ENCODE results near the gene KCNQ5. TPM values are rescaled to one million over a fixed set of nuclear protein-coding genes. Genes with fewer than 3 reads are reported as not detected.

The KCNQ5 gene
- total RNA-seq, 3 donors from 2014 or later (not counting 1 experiment from before 2014, with no cell fraction given), result 8.2 to 9.7 (median 8.7) TPM

GRCh38 chr6:72588155-72588554 lies 33.7 kb upstream of the KCNQ5 start:
- no peak for DNase-seq

GRCh38 chr6:72589096-72589495 lies 32.8 kb upstream of the KCNQ5 start:
- WGBS (ENCODE audit: insufficient coverage), result 100% methylated on average over 1 of the region's 1 CpG
- H3K27ac Mint-ChIP-seq, result no peak overlapping the region
- H3K36me3 Mint-ChIP-seq, result no peaks in the 10 kb centered on the region
- Histone ChIP-seq H3K36me3 (ENCODE audit: control insufficient read depth, insufficient read depth, low read length) (no peaks in the 10 kb centered on the region), H3K27me3 (ENCODE audit: control insufficient read depth, insufficient read depth, low read length) (no peaks in the 10 kb centered on the region), H3K4me3 (ENCODE audit: low read length) (no peak overlapping the region), H3K27ac (ENCODE audit: low read length) (no peak overlapping the region), H3K9me3 (ENCODE audit: control insufficient read depth, insufficient read depth, low read length) (no peaks in the 10 kb centered on the region), H3K4me1 (ENCODE audit: control insufficient read depth, insufficient read depth, low read length) (no peaks in the 10 kb centered on the region)
- ATAC-seq (no peak), DNase-seq (no peak)
- no peak for TF ChIP-seq CTCF (IDR thresholded peaks at IDR 0.05)
- H3K4me1 Mint-ChIP-seq, result no peaks in the 10 kb centered on the region
- no peak overlapping the region for H3K4me3 Mint-ChIP-seq
- H3K27me3 Mint-ChIP-seq (ENCODE audit: low read depth in 2 of 2), result peaks cover 6 to 18% of the 10 kb centered on the region in 2 donors
- H3K9me3 Mint-ChIP-seq, result no peaks in the 10 kb centered on the region
- intact Hi-C loops (cut with micrococcal nuclease), result no loop called here

More at GRCh38 chr6:72588155-72588554, 33.7 kb upstream of the KCNQ5 start:
- TF ChIP-seq CTCF (IDR thresholded peaks at IDR 0.05), result no peak
- H3K27ac Mint-ChIP-seq, result no peak overlapping the region
- intact Hi-C loops (cut with micrococcal nuclease), result no loop called here
- no peaks in the 10 kb centered on the region for H3K4me1 ChIP-seq (ENCODE audit: control insufficient read depth, insufficient read depth, low read length)
- no peaks in the 10 kb centered on the region for H3K9me3 Mint-ChIP-seq
- H3K36me3 Mint-ChIP-seq, result no peaks in the 10 kb centered on the region
- H3K36me3 ChIP-seq (ENCODE audit: control insufficient read depth, insufficient read depth, low read length), result no peaks in the 10 kb centered on the region
- H3K27ac ChIP-seq (ENCODE audit: low read length), result no peak overlapping the region
- no peak for ATAC-seq
- WGBS (ENCODE audit: insufficient coverage), result 86% methylated on average over 7 of the region's 7 CpGs
- peaks cover 0 to 12% of the 10 kb centered on the region in 2 donors for H3K27me3 Mint-ChIP-seq (ENCODE audit: low read depth in 2 of 2)
- no peaks in the 10 kb centered on the region for H3K27me3 ChIP-seq (ENCODE audit: control insufficient read depth, insufficient read depth, low read length)
- no peaks in the 10 kb centered on the region for H3K4me1 Mint-ChIP-seq
- H3K4me3 ChIP-seq (ENCODE audit: low read length), result no peak overlapping the region
- H3K4me3 Mint-ChIP-seq, result no peak overlapping the region
- no peaks in the 10 kb centered on the region for H3K9me3 ChIP-seq (ENCODE audit: control insufficient read depth, insufficient read depth, low read length)

- ATAC-seq, result no peak
- intact Hi-C loops (cut with micrococcal nuclease), result no loop called here
- no peak overlapping the region for H3K4me3 Mint-ChIP-seq
- H3K27me3 Mint-ChIP-seq (ENCODE audit: low read depth in 2 of 2), result peaks cover 20 to 32% of the 10 kb centered on the region in 2 donors
- no peak for TF ChIP-seq CTCF (IDR thresholded peaks at IDR 0.05)
- Histone ChIP-seq H3K27me3 (ENCODE audit: control insufficient read depth, insufficient read depth, low read length) (peaks cover 13% of the 10 kb centered on the region), H3K9me3 (ENCODE audit: control insufficient read depth, insufficient read depth, low read length) (no peaks in the 10 kb centered on the region), H3K36me3 (ENCODE audit: control insufficient read depth, insufficient read depth, low read length) (no peaks in the 10 kb centered on the region), H3K4me3 (ENCODE audit: low read length) (no peak overlapping the region), H3K27ac (ENCODE audit: low read length) (no peak overlapping the region), H3K4me1 (ENCODE audit: control insufficient read depth, insufficient read depth, low read length) (no peaks in the 10 kb centered on the region)
- no peaks in the 10 kb centered on the region for H3K36me3 Mint-ChIP-seq
- H3K27ac Mint-ChIP-seq, result no peak overlapping the region
- no peaks in the 10 kb centered on the region for H3K9me3 Mint-ChIP-seq
- no peaks in the 10 kb centered on the region for H3K4me1 Mint-ChIP-seq
- WGBS (ENCODE audit: insufficient coverage), result 100% methylated on average over 2 of the region's 3 CpGs
- no peak for DNase-seq
Measured at GRCh38 chr6:72595812-72596211, 26.1 kb upstream of the KCNQ5 start.

- no peak for ATAC-seq
- H3K27ac Mint-ChIP-seq, result peak overlapping the region; percentile 35 to 65
Measured at GRCh38 chr6:72616406-72617015, 5.4 kb upstream of the KCNQ5 start.

More at GRCh38 chr6:72616406-72617015, 5.4 kb upstream of the KCNQ5 start:
- intact Hi-C loops (cut with micrococcal nuclease), result loop anchor here (1.0 to 2.0 kb wide), 2 partner anchors 514 to 564 kb away; no protein-coding TSS in a partner anchor
- peak; percentile 71 for TF ChIP-seq CTCF (IDR thresholded peaks at IDR 0.05)
- H3K27me3 Mint-ChIP-seq (ENCODE audit: low read depth in 2 of 2), result no peaks in the 10 kb centered on the region
- no peaks in the 10 kb centered on the region for H3K9me3 Mint-ChIP-seq
- no peaks in the 10 kb centered on the region for H3K27me3 ChIP-seq (ENCODE audit: control insufficient read depth, insufficient read depth, low read length)
- H3K4me1 Mint-ChIP-seq, result peaks cover 24 to 37% of the 10 kb centered on the region in 2 donors
- DNase-seq, result peak in 1 of 2 donors; percentile 69
- no peaks in the 10 kb centered on the region for H3K9me3 ChIP-seq (ENCODE audit: control insufficient read depth, insufficient read depth, low read length)
- H3K27ac ChIP-seq (ENCODE audit: low read length), result no peak overlapping the region
- no peaks in the 10 kb centered on the region for H3K36me3 ChIP-seq (ENCODE audit: control insufficient read depth, insufficient read depth, low read length)
- 0% methylated on average over 1 of the region's 3 CpGs for WGBS (ENCODE audit: insufficient coverage)
- no peak overlapping the region for H3K4me3 ChIP-seq (ENCODE audit: low read length)
- peaks cover 21% of the 10 kb centered on the region for H3K4me1 ChIP-seq (ENCODE audit: control insufficient read depth, insufficient read depth, low read length)
- no peaks in the 10 kb centered on the region for H3K36me3 Mint-ChIP-seq
- H3K4me3 Mint-ChIP-seq, result peak overlapping the region; percentile 45
